DMS79 treated with DMSO at 0.1 percent for 48 hours (cell line): ENCODE data around the gene CDCA7L.

Experiments
- DNase-seq: peaks from one replicate; lab custom pipeline; 2025; lab: John Stamatoyannopoulos, UW

Gene CDCA7L

GRCh38 chr7:21945454-21946221 lies at the start of gene CDCA7L:
CDCA7L (minus strand) TSS chr7:21945899; CDS start chr7:21945804, 95 bp downstream.
- peak; percentile 72 for DNase-seq

- no peak for DNase-seq
Observed at GRCh38 chr7:21986096-21986495, 40.4 kb upstream of the CDCA7L start.

GRCh38 chr7:21984042-21984441 lies 38.3 kb upstream of the CDCA7L start:
- no peak for DNase-seq

GRCh38 chr7:21983056-21983455 lies 37.4 kb upstream of the CDCA7L start:
- DNase-seq, result no peak

GRCh38 chr7:21981524-21981923 lies 35.8 kb upstream of the CDCA7L start:
- no peak for DNase-seq

- no peak for DNase-seq
Observed at GRCh38 chr7:21980926-21981500, 35.3 kb upstream of the CDCA7L start.

GRCh38 chr7:21972397-21972784 lies 26.7 kb upstream of the CDCA7L start:
- DNase-seq, result no peak

GRCh38 chr7:21971780-21972396 lies 26.2 kb upstream of the CDCA7L start:
- no peak for DNase-seq

GRCh38 chr7:21969822-21970221 lies 24.1 kb upstream of the CDCA7L start:
- DNase-seq, result no peak

- peak; percentile 6 for DNase-seq
Observed at GRCh38 chr7:21967598-21968003, 21.9 kb upstream of the CDCA7L start.

GRCh38 chr7:21966271-21966670 lies 20.6 kb upstream of the CDCA7L start:
- no peak for DNase-seq

- no peak for DNase-seq
Observed at GRCh38 chr7:21965291-21965690, 19.6 kb upstream of the CDCA7L start.

- no peak for DNase-seq
Observed at GRCh38 chr7:21962677-21963076, 17.0 kb upstream of the CDCA7L start.

GRCh38 chr7:21960922-21961321 lies 15.2 kb upstream of the CDCA7L start:
- DNase-seq, result no peak

GRCh38 chr7:21959387-21959776 lies 13.7 kb upstream of the CDCA7L start:
- no peak for DNase-seq

- no peak for DNase-seq
Observed at GRCh38 chr7:21953781-21954180, 8.1 kb upstream of the CDCA7L start.

GRCh38 chr7:21948887-21949540 lies 3.3 kb upstream of the CDCA7L start:
- DNase-seq, result no peak

GRCh38 chr7:21948364-21948763 lies 2.7 kb upstream of the CDCA7L start:
- no peak for DNase-seq

GRCh38 chr7:21947946-21948345 lies 2.2 kb upstream of the CDCA7L start:
- no peak for DNase-seq

- no peak for DNase-seq
Observed at GRCh38 chr7:21947056-21947455, 1.4 kb upstream of the CDCA7L start.

- DNase-seq, result no peak
Observed at GRCh38 chr7:21946222-21946709, 567 bp upstream of the CDCA7L start.

GRCh38 chr7:21944616-21945453 lies 864 bp downstream of the CDCA7L start:
- peak; percentile 52 for DNase-seq
